ENCODE data around the gene PRAMEF13.
"Not testable (repeated sequence)": the region's sequence is repeated elsewhere in the genome, so short reads cannot be mapped to it uniquely, and the experiment has no call there.

PRAMEF13 gene

GRCh38 chr1:13171548-13171947 lies 29.7 kb downstream of the PRAMEF13 start, which contains the start of gene PRAMEF9:
PRAMEF9 (plus strand) TSS chr1:13171848; CDS start chr1:13175281, 3,433 bp downstream.
- not testable (repeated sequence) for DNase-seq (ENCODE audit: low read depth in 2 of 2)

DNA sequence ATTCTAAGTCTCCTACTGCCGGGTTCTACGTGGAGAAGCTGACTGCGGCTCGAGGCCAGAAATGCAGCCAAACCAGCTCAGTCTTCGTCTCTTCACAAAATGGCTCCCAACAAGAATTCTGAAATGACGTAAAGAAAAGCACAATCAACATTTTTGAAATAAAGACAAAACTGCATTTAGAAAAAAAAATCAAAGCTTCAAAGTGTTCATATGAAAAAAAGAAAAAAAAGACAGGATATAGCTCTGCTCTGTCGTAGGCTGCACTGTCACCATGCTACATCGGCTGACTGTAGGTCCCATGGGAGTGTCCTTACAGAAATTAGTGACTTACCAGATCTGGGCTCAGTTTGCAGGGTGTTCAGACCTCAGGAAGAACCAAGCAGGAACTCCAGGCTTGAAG lies 35.7 kb downstream of the PRAMEF13 start, which contains the start of gene HNRNPCL4:
Gene HNRNPCL4 (minus strand): TSS at position 101 of the 400 bp plus-strand sequence. CDS start 164 bp downstream, outside the sequence.
- not testable (repeated sequence) for DNase-seq (ENCODE audit: low read depth in 2 of 2)

DNA sequence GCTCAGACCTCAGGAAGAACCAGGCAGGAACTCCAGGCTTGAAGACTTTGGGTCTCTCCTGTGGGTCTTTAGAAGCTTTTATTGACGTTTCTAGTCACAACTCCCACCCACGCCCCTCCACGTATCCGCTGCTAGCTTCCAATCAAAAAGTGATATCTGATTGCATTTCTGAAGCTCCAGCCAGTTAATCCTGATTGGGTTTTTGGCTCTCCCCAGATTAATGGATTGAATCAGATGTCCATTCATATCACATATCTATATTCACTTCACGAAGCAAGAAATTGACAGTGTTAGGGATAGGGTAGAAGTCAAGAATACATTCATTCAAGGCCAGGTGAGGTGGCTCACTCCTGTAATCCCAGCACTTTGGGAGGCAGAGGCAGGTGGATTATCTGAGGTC lies 45.3 kb downstream of the PRAMEF13 start, which contains the start of gene PRAMEF26:
Gene PRAMEF26 (minus strand): TSS at position 101 of the 400 bp plus-strand sequence. CDS start 2,914 bp downstream, outside the sequence.
- not testable (repeated sequence) for DNase-seq (ENCODE audit: low read depth in 2 of 2)

All from stimulated activated CD4-positive, alpha-beta T cell treated with anti-CD3 and anti-CD28 coated beads, Interleukin-1b, Interleukin-23, amount 100 ng/mL, for 4 hours (primary cell).